Measurements from ENCODE around the gene CDHR3. TPM values are rescaled to one million over a fixed set of nuclear protein-coding genes. Genes with fewer than 3 reads are reported as not detected.

Gene CDHR3
- total and polyA plus RNA-seq, 8 donors = 0.86 to 3.7 (median 1.9) TPM

DNA sequence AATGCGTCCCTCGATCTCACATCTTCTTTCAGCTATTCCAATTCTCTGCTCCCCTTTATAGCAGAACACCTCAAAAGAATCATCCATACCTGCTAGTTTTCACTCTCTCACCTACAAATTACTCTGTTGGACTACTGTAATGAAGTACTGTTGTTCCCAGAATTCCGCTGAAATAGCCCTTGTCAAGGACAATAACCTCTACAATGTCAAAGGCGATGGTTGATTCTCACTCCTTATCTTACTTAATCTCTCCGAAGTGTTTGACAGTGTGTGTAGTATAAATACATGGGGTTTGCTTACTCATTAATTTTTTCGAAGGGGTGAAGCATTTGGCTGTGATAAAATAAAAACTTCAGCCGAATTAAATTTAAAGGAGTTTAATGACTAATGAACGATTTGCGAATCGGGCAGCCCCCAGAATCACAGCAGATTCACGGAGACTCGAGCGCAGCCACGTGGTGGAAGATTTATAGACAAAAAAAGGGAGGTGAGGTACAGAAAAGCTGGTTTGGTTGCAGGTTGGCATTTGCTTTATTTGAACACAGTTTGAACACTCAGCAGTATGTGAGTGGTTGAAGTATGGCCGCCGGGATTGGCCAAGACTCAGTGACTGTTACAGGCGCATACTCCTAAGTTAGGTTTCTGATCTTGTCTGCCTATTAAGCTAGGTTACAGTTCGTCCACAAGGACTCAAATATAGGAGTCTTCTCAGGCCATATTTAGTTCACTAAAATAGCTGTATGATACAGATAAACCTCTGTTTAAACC is 119.2 kb downstream of the CDHR3 start:
- Histone ChIP-seq H3K27me3 (no peaks in the 10 kb centered on the region), H3K36me3 (no peaks in the 10 kb centered on the region), H3K4me3 (no peak overlapping the region), H3K9me3 (no peaks in the 10 kb centered on the region), H3K4me1 (no peaks in the 10 kb centered on the region), H3K27ac (no peak overlapping the region)
- TF ChIP-seq, protein P1, sequence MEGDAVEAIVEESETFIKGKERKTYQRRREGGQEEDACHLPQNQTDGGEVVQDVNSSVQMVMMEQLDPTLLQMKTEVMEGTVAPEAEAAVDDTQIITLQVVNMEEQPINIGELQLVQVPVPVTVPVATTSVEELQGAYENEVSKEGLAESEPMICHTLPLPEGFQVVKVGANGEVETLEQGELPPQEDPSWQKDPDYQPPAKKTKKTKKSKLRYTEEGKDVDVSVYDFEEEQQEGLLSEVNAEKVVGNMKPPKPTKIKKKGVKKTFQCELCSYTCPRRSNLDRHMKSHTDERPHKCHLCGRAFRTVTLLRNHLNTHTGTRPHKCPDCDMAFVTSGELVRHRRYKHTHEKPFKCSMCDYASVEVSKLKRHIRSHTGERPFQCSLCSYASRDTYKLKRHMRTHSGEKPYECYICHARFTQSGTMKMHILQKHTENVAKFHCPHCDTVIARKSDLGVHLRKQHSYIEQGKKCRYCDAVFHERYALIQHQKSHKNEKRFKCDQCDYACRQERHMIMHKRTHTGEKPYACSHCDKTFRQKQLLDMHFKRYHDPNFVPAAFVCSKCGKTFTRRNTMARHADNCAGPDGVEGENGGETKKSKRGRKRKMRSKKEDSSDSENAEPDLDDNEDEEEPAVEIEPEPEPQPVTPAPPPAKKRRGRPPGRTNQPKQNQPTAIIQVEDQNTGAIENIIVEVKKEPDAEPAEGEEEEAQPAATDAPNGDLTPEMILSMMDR (IDR thresholded peaks at IDR 0.05) = no peak
- no peak for DNase-seq
- no peak for FAIRE-seq
- intact Hi-C loops (cut with DNase I) = no loop called here
- WGBS, 2 donors = 50 to 57% methylated on average over 18 of the region's 18 CpGs
- peak in 1 of 4 donors; percentile 37 for ATAC-seq

Other genes with a start within 250 kb of the CDHR3 start
- gene ATXN7L1, start 86.7 kb upstream of the CDHR3 start, total RNA-seq = 1 to 10 TPM; 3.2 to 9.3 (median 5.3) TPM
- 1 to 10 TPM; 2.3 to 4.8 TPM for gene ATXN7L1, start 86.7 kb upstream of the CDHR3 start, polyA plus RNA-seq
- 10 to 100 TPM; 23.4 to 44.7 (median 33.5) TPM for gene SYPL1, start 149.0 kb downstream of the CDHR3 start, total RNA-seq
- gene SYPL1, start 149.0 kb downstream of the CDHR3 start, polyA plus RNA-seq = 10 to 100 TPM; 16.4 to 38.6 TPM